Fibroblast of lung (primary cell): Measurements from ENCODE around the gene VWA8. TPM values are rescaled to one million over a fixed set of nuclear protein-coding genes. Genes with fewer than 3 reads are reported as not detected.
A peak's percentile ranks its signal among the peaks of the same experiment; 100 is the strongest.

ENCODE experiments used
- DNase-seq, 2 donors: peaks; one replicate each; pipeline versions ENCODE4 v3.0.0 to v3.0.0-alpha.2; 2010; ENCODE audit warnings: low read depth in 2 of 2
- H2AFZ ChIP-seq: 2 replicates; pipeline ENCODE4 v1.5.1; 2012; ENCODE audit warnings: low read length, control low read depth, inconsistent platforms
- H3K27ac ChIP-seq: 2 replicates; pipeline ENCODE4 v1.5.1; 2011; ENCODE audit warnings: low read length, control low read depth; ENCODE audit not compliant: insufficient read depth
- H3K27me3 ChIP-seq: 2 replicates; pipeline ENCODE4 v1.5.1; 2011; ENCODE audit warnings: mild to moderate bottlenecking, low read length; ENCODE audit not compliant: control insufficient read depth, insufficient read depth
- H3K36me3 ChIP-seq: 2 replicates; pipeline ENCODE4 v1.5.1; 2011; ENCODE audit warnings: low read length; ENCODE audit not compliant: control insufficient read depth, insufficient read depth
- H3K4me1 ChIP-seq: 2 replicates; pipeline ENCODE4 v1.5.1; 2011; ENCODE audit warnings: low read length; ENCODE audit not compliant: control insufficient read depth, insufficient read depth; ENCODE audit errors: extremely low read depth
- H3K4me2 ChIP-seq: 2 replicates; pipeline ENCODE4 v1.5.1; 2011; ENCODE audit warnings: low read length, control low read depth; ENCODE audit not compliant: insufficient read depth; ENCODE audit errors: extremely low read depth
- H3K4me3 ChIP-seq, 4 experiments: fragments of 200-600 bp in 1 of 4; sonication (generic) in 1 of 4; replicated peaks in 1 of 4; 2 replicates each; pipeline ENCODE4 v1.5.1; 2011 to 2016; ENCODE audit warnings: low read length in 4 of 4, low read depth in 3 of 4, mild to moderate bottlenecking in 3 of 4, control low read depth in 2 of 4, inconsistent platforms in 1 of 4, mixed read lengths in 1 of 4; ENCODE audit not compliant: insufficient read depth in 1 of 4; ENCODE audit errors: control extremely low read depth in 1 of 4
- H3K79me2 ChIP-seq: 2 replicates; pipeline ENCODE4 v1.5.1; 2012; ENCODE audit warnings: mild to moderate bottlenecking, low read length, inconsistent platforms; ENCODE audit not compliant: control insufficient read depth, insufficient read depth
- H3K9ac ChIP-seq: 2 replicates; pipeline ENCODE4 v1.5.1; 2011; ENCODE audit warnings: mild to moderate bottlenecking, low read length, control low read depth; ENCODE audit not compliant: insufficient read depth
- H3K9me3 ChIP-seq: 2 replicates; pipeline ENCODE4 v1.5.1; 2012; ENCODE audit warnings: low read depth, low read length; ENCODE audit not compliant: control insufficient read depth, insufficient read depth
- H4K20me1 ChIP-seq: 2 replicates; pipeline ENCODE4 v1.5.1; 2011; ENCODE audit warnings: low read length; ENCODE audit not compliant: control insufficient read depth, insufficient read depth; ENCODE audit errors: extremely low read depth
- EZH2 ChIP-seq: IDR thresholded peaks from 2 replicates; pipeline ENCODE4 v1.5.1; 2012; ENCODE audit warnings: low read length, control low read depth, mild to moderate bottlenecking; ENCODE audit errors: missing control alignments
- polyA plus RNA-seq, 2 donors: library from polyadenylated mRNA; depleted of rRNA in 1 of 2; stranded (reverse) in 1 of 2; unstranded in 1 of 2; fragments of >200 nt; gene quantifications; 2 replicates each; pipeline ENCODE4 v1.2.1, GENCODE V29; 2011 to 2012; ENCODE audit warnings: missing spikeins in 1 of 2
- total RNA-seq: library from RNA; depleted of rRNA; stranded (reverse); fragments of >200 nt; gene quantifications from 2 replicates; pipeline ENCODE4 v1.2.1, GENCODE V29; 2014
- TF ChIP-seq, protein P1 (sequence below), 2 donors: IDR thresholded peaks in 1 of 2; conservative IDR thresholded peaks in 1 of 2; 1 replicate in 1 of 2; 2 replicates in 1 of 2; pipeline ENCODE4 v1.5.1; 2011 to 2012; ENCODE audit warnings: low read length in 2 of 2, control low read depth in 1 of 2, inconsistent platforms in 1 of 2, low read depth in 1 of 2, mild to moderate bottlenecking in 1 of 2

VWA8 gene
- total and polyA plus RNA-seq, 2 donors (not counting 1 experiment from before 2014, with no cell fraction given): 12.6 to 29.9 TPM

GRCh38 chr13:41651413-41652058, 309.4 kb downstream of the VWA8 start:
- no peaks in the 10 kb centered on the region for H3K9me3 ChIP-seq
- no peak overlapping the region for H3K9ac ChIP-seq
- TF ChIP-seq, protein P1, sequence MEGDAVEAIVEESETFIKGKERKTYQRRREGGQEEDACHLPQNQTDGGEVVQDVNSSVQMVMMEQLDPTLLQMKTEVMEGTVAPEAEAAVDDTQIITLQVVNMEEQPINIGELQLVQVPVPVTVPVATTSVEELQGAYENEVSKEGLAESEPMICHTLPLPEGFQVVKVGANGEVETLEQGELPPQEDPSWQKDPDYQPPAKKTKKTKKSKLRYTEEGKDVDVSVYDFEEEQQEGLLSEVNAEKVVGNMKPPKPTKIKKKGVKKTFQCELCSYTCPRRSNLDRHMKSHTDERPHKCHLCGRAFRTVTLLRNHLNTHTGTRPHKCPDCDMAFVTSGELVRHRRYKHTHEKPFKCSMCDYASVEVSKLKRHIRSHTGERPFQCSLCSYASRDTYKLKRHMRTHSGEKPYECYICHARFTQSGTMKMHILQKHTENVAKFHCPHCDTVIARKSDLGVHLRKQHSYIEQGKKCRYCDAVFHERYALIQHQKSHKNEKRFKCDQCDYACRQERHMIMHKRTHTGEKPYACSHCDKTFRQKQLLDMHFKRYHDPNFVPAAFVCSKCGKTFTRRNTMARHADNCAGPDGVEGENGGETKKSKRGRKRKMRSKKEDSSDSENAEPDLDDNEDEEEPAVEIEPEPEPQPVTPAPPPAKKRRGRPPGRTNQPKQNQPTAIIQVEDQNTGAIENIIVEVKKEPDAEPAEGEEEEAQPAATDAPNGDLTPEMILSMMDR (conservative IDR thresholded peaks at IDR 0.05 in 1 of 2, IDR thresholded peaks at IDR 0.05 in 1 of 2; ENCODE audit: low read depth in 1 of 2, low read length in 2 of 2): no peak
- no peak for TF ChIP-seq EZH2
- H3K4me2 ChIP-seq: no peak overlapping the region
- H3K4me1 ChIP-seq: no peaks in the 10 kb centered on the region
- H3K27ac ChIP-seq: no peak overlapping the region
- H3K4me3 ChIP-seq: no peak overlapping the region
- no peak for DNase-seq
- no peaks in the 10 kb centered on the region for H4K20me1 ChIP-seq
- no peaks in the 10 kb centered on the region for H3K36me3 ChIP-seq
- no peaks in the 10 kb centered on the region for H3K27me3 ChIP-seq
- no peak overlapping the region for H2AFZ ChIP-seq
- H3K79me2 ChIP-seq: no peaks in the 10 kb centered on the region

DNA sequence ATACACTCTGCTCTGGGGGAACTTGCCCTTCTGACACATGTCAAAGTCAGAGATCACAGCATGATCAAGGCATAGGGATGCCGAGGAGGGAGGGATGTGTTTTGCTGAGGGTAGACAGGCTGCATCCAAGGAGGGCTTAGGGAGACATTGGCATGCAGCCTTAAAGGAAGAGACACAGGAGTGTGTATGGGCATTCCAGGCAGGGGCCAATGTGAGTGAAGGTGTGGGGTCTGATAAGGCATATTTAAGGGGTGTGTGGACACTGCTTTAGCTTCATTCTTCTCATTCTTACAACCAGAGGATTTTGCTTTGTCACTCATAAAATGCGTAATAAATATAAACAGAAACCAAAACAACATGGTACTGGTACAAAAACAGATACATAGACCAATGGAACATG, 310.2 kb downstream of the VWA8 start:
- H3K9ac ChIP-seq: no peak overlapping the region
- H2AFZ ChIP-seq: no peak overlapping the region
- no peaks in the 10 kb centered on the region for H3K9me3 ChIP-seq
- no peaks in the 10 kb centered on the region for H3K79me2 ChIP-seq
- TF ChIP-seq, protein P1 (conservative IDR thresholded peaks at IDR 0.05 in 1 of 2, IDR thresholded peaks at IDR 0.05 in 1 of 2; ENCODE audit: low read depth in 1 of 2, low read length in 2 of 2): no peak
- no peak for TF ChIP-seq EZH2
- H3K27me3 ChIP-seq: no peaks in the 10 kb centered on the region
- H3K27ac ChIP-seq: no peak overlapping the region
- DNase-seq: no peak
- no peaks in the 10 kb centered on the region for H3K36me3 ChIP-seq
- H3K4me1 ChIP-seq: no peaks in the 10 kb centered on the region
- no peak overlapping the region for H3K4me2 ChIP-seq
- no peak overlapping the region for H3K4me3 ChIP-seq
- H4K20me1 ChIP-seq: no peaks in the 10 kb centered on the region

- no peak overlapping the region for H3K4me3 ChIP-seq
- no peaks in the 10 kb centered on the region for H3K36me3 ChIP-seq
- no peaks in the 10 kb centered on the region for H4K20me1 ChIP-seq
- no peaks in the 10 kb centered on the region for H3K79me2 ChIP-seq
- H3K4me2 ChIP-seq: no peak overlapping the region
- peaks cover 4% of the 10 kb centered on the region for H3K4me1 ChIP-seq
- no peaks in the 10 kb centered on the region for H3K9me3 ChIP-seq
- no peaks in the 10 kb centered on the region for H3K27me3 ChIP-seq
- H2AFZ ChIP-seq: no peak overlapping the region
- no peak overlapping the region for H3K27ac ChIP-seq
- H3K9ac ChIP-seq: no peak overlapping the region
- TF ChIP-seq EZH2: no peak
- TF ChIP-seq, protein P1 (conservative IDR thresholded peaks at IDR 0.05 in 1 of 2, IDR thresholded peaks at IDR 0.05 in 1 of 2; ENCODE audit: low read depth in 1 of 2, low read length in 2 of 2): peak; percentile 16 to 56
- peak; percentile 36 to 42 for DNase-seq
Observed at GRCh38 chr13:41649659-41650058, 311.2 kb downstream of the VWA8 start.
